ENCODE results near the gene ULK3. TPM values are rescaled to one million over a fixed set of nuclear protein-coding genes. Genes with fewer than 3 reads are reported as not detected.

Gene ULK3
- total RNA-seq, 6 experiments from 2014 or later = 19.7 to 25.1 (median 22.1) TPM

DNA sequence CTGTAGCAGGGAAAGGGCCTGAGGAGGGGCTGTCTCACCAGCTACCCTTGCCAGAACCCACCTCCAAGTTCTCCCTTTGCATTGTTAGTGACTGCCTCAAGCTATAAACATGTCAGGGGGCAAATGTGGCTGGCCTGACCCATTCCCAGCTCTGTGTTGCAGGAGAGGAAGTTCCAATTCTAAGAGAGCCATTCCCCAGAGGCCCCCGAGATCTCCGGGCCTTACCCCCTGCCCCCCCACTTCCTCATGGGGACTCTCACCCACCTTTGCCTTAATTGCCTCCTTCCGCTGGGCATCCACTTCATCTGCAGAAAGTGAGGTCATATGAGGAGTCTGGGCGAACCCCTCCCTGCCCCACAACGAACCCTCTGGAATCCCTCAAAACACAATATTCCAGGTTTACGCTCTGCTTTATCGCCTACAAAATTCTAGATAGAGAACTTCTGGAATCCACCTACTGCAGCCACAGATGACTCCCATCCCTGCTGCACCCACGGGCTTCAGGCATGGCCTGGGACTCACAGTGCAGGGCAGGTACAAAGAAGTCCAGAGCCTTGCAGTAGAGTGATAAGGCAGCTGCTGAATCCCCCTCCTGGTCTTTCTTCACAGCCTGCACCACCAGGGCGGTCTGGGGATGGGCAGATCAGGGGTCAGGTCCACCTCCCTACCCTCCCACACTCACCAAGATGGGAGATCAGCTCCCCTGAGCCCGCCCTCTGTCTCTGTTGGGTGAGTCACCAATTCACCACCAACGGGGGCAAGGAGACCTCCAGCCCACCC, 4.0 kb downstream of the ULK3 start:
- TF ChIP-seq POLR2A (IDR thresholded peaks at IDR 0.05) = no peak
- no peak for TF ChIP-seq CTCF (IDR thresholded peaks at IDR 0.05)
- intact Hi-C loops (cut with DNase I) = no loop called here
- no peak for DNase-seq
- peaks cover 0 to 15% (median 0%) of the 10 kb centered on the region in 4 donors for H3K36me3 ChIP-seq
- H3K4me1 ChIP-seq = peaks cover 0 to 13% (median 5%) of the 10 kb centered on the region in 4 donors
- H3K27me3 ChIP-seq = no peaks in the 10 kb centered on the region
- no peak overlapping the region for H3K4me3 ChIP-seq
- H3K9me3 ChIP-seq = no peaks in the 10 kb centered on the region
- 95% methylated on average over 6 of the region's 11 CpGs for WGBS (ENCODE audit: insufficient coverage, low coverage, low lambda C conversion rate, missing lambda C conversion rate)
- no peak overlapping the region for H3K27ac ChIP-seq
- no peak for ATAC-seq

- intact Hi-C loops (cut with DNase I) = no loop called here
- H3K36me3 ChIP-seq = peaks cover 0 to 15% (median 0%) of the 10 kb centered on the region in 4 donors
- H3K27ac ChIP-seq = no peak overlapping the region
- DNase-seq (no peak), ATAC-seq (no peak)
- peaks cover 0 to 8% (median 2%) of the 10 kb centered on the region in 4 donors for H3K4me1 ChIP-seq
- WGBS (ENCODE audit: insufficient coverage, low coverage, low lambda C conversion rate, missing lambda C conversion rate) = no CpG with 5 or more reads among the region's 10 CpGs
- TF ChIP-seq CTCF (IDR thresholded peaks at IDR 0.05) (no peak), POLR2A (IDR thresholded peaks at IDR 0.05) (no peak)
- no peaks in the 10 kb centered on the region for H3K9me3 ChIP-seq
- no peak overlapping the region for H3K4me3 ChIP-seq
- H3K27me3 ChIP-seq = no peaks in the 10 kb centered on the region
Observed at GRCh38 chr15:74838137-74838516, 4.8 kb downstream of the ULK3 start.

DNA sequence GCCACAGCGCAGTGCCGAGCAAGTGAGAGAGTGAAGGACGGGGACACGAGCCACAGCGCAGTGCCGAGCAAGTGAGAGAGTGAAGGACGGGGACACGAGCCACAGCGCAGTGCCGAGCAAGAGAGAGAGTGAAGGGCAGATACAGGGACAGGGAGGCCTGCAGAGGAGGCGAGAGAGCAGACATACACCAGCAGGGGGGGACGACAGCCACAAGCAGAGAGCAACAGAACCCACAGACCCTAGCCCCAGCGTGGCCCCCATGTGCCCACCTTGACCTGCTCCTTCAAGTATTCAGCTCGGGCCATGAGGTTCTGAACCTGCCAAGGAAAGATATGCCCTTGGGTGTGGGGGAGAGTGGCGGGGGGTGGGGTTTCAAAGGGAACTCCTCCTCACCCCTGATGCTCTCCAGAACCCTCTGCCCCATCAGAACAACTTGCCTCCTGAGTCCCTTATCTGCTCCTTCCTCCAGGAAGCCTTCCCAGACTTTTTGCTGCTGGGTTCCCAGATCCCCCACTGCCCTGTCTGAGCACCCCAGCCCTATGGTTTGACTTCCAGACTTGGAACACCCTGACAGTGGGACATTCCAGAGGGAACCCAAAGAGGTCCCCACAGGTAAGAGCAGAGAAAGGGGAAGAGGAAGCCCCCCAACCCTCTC, 5.3 kb downstream of the ULK3 start:
- WGBS (ENCODE audit: insufficient coverage, low coverage, low lambda C conversion rate, missing lambda C conversion rate) = 70% methylated on average over 8 of the region's 15 CpGs
- TF ChIP-seq CTCF (IDR thresholded peaks at IDR 0.05) = no peak
- peaks cover 0 to 7% (median 2%) of the 10 kb centered on the region in 4 donors for H3K4me1 ChIP-seq
- DNase-seq (no peak), ATAC-seq (no peak)
- no peak overlapping the region for H3K27ac ChIP-seq
- H3K4me3 ChIP-seq = no peak overlapping the region
- H3K27me3 ChIP-seq = no peaks in the 10 kb centered on the region
- H3K36me3 ChIP-seq = peaks cover 0 to 15% (median 0%) of the 10 kb centered on the region in 4 donors
- intact Hi-C loops (cut with DNase I) = no loop called here
- no peaks in the 10 kb centered on the region for H3K9me3 ChIP-seq

DNA sequence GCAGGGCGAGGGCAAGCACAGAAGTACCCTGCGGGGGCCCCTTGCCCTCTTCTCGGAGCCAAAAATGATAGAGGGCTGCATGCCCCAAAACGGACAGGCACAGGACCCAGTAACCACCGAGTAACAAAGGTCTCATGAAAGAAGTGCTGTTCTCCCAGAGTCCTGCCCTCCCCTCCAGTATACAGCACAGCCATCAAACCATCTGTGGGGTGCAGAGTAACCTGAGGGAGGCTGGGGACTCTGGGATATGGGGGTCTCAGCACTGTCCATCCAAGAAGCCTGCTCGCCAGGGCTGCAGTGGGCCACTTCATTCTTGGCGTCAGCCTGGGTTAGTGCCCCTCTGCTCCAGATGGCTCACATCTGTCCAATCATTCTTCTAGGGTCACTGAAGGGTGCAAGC, 6.1 kb downstream of the ULK3 start:
- no peaks in the 10 kb centered on the region for H3K4me1 ChIP-seq
- H3K4me3 ChIP-seq = no peak overlapping the region
- no peaks in the 10 kb centered on the region for H3K27me3 ChIP-seq
- no peaks in the 10 kb centered on the region for H3K9me3 ChIP-seq
- no peak for DNase-seq
- no peak overlapping the region for H3K27ac ChIP-seq
- TF ChIP-seq POLR2A (IDR thresholded peaks at IDR 0.05) = no peak
- no peak for TF ChIP-seq CTCF (IDR thresholded peaks at IDR 0.05)
- peaks cover 0 to 15% (median 0%) of the 10 kb centered on the region in 4 donors for H3K36me3 ChIP-seq
- WGBS (ENCODE audit: insufficient coverage, low coverage, low lambda C conversion rate, missing lambda C conversion rate) = 79% methylated on average over 4 of the region's 7 CpGs
- ATAC-seq = no peak
- intact Hi-C loops (cut with DNase I) = no loop called here
